A549 (cell line): ENCODE data around the gene FCMR.

Experiments
- EHMT2 ChIP-seq: fragments of 200-600 bp; sonication (generic); IDR thresholded peaks from 2 replicates; pipeline ENCODE4 v1.6.1; 2016; ENCODE audit warnings: antibody characterized with exemption, low read depth, mild to moderate bottlenecking, moderate library complexity
- TF ChIP-seq, protein P1 (sequence below): fragments of >200 bp; sonication (Bioruptor Twin); formaldehyde crosslinking; IDR thresholded peaks from 3 replicates; pipeline ENCODE4 v1.6.1; 2016
- TF ChIP-seq, protein P2 (sequence below): fragments of >200 bp; sonication (Bioruptor Twin); formaldehyde crosslinking; IDR thresholded peaks from 3 replicates; pipeline ENCODE4 v1.5.1; 2016
- TF ChIP-seq, protein P3 (sequence below): IDR thresholded peaks from 2 replicates; pipeline ENCODE4 v1.6.1; 2012

GRCh38 chr1:206939841-206940587 lies 18.3 kb upstream of the FCMR start:
- TF ChIP-seq, protein P1, sequence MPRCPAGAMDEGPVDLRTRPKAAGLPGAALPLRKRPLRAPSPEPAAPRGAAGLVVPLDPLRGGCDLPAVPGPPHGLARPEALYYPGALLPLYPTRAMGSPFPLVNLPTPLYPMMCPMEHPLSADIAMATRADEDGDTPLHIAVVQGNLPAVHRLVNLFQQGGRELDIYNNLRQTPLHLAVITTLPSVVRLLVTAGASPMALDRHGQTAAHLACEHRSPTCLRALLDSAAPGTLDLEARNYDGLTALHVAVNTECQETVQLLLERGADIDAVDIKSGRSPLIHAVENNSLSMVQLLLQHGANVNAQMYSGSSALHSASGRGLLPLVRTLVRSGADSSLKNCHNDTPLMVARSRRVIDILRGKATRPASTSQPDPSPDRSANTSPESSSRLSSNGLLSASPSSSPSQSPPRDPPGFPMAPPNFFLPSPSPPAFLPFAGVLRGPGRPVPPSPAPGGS = no peak
- TF ChIP-seq, protein P2, sequence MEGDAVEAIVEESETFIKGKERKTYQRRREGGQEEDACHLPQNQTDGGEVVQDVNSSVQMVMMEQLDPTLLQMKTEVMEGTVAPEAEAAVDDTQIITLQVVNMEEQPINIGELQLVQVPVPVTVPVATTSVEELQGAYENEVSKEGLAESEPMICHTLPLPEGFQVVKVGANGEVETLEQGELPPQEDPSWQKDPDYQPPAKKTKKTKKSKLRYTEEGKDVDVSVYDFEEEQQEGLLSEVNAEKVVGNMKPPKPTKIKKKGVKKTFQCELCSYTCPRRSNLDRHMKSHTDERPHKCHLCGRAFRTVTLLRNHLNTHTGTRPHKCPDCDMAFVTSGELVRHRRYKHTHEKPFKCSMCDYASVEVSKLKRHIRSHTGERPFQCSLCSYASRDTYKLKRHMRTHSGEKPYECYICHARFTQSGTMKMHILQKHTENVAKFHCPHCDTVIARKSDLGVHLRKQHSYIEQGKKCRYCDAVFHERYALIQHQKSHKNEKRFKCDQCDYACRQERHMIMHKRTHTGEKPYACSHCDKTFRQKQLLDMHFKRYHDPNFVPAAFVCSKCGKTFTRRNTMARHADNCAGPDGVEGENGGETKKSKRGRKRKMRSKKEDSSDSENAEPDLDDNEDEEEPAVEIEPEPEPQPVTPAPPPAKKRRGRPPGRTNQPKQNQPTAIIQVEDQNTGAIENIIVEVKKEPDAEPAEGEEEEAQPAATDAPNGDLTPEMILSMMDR = no peak
- TF ChIP-seq EHMT2 = no peak
- TF ChIP-seq, protein P3, sequence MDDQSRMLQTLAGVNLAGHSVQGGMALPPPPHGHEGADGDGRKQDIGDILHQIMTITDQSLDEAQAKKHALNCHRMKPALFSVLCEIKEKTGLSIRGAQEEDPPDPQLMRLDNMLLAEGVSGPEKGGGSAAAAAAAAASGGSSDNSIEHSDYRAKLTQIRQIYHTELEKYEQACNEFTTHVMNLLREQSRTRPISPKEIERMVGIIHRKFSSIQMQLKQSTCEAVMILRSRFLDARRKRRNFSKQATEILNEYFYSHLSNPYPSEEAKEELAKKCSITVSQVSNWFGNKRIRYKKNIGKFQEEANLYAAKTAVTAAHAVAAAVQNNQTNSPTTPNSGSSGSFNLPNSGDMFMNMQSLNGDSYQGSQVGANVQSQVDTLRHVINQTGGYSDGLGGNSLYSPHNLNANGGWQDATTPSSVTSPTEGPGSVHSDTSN = no peak
